K562 (cell line): Measurements from ENCODE around the gene NACC1. TPM values are rescaled to one million over a fixed set of nuclear protein-coding genes. Genes with fewer than 3 reads are reported as not detected.

Source experiments
- AFF4 ChIP-seq: sonication (generic); formaldehyde crosslinking; IDR thresholded peaks from 2 replicates; pipeline ENCODE4 v1.8.0; 2023; ENCODE audit warnings: mild to moderate bottlenecking, missing genetic modification reagents
- CBX1 ChIP-seq: sonication (generic); IDR thresholded peaks from 2 replicates; pipeline ENCODE4 v1.6.1; 2016; ENCODE audit warnings: antibody characterized with exemption, low read depth, mild to moderate bottlenecking
- CEBPG ChIP-seq, 3 experiments: fragments of 200-800 bp in 1 of 3; sonication (Bioruptor generic) in 1 of 3; sonication (generic) in 1 of 3; formaldehyde crosslinking in 1 of 3; IDR thresholded peaks in 2 of 3; conservative IDR thresholded peaks in 1 of 3; 2 replicates each; pipeline versions ENCODE4 v1.6.1 to v1.8.0; 2016 to 2022; ENCODE audit warnings: missing compliant biosample characterization in 2 of 3, missing genetic modification characterization in 2 of 3, mild to moderate bottlenecking in 1 of 3, missing genetic modification reagents in 1 of 3
- CREB1 ChIP-seq, 2 experiments: sonication (generic) in 1 of 2; formaldehyde crosslinking in 1 of 2; IDR thresholded peaks; 2 replicates each; pipeline versions ENCODE4 v1.6.1 to v1.8.0; 2012 to 2022; ENCODE audit warnings: inconsistent platforms in 1 of 2, mild to moderate bottlenecking in 1 of 2, missing genetic modification reagents in 1 of 2, moderate library complexity in 1 of 2
- E2F3 ChIP-seq: fragments of 250-450 bp; sonication (Bioruptor Pico); IDR thresholded peaks from 2 replicates; pipeline ENCODE4 v1.4.0; 2020; ENCODE audit warnings: mild to moderate bottlenecking
- ETS1 ChIP-seq: conservative IDR thresholded peaks from 2 replicates; pipeline ENCODE4 v1.6.1; 2011; ENCODE audit warnings: low read depth, mild to moderate bottlenecking, low read length; ENCODE audit not compliant: control insufficient read depth
- HDAC3 ChIP-seq: fragments of 450-650 bp; IDR thresholded peaks from 2 replicates; pipeline ENCODE4 v1.6.1; 2018; ENCODE audit warnings: borderline replicate concordance, mild to moderate bottlenecking, moderate library complexity; ENCODE audit not compliant: partially characterized antibody
- MCM5 ChIP-seq: fragments of 450-650 bp; IDR thresholded peaks from 2 replicates; pipeline ENCODE4 v1.6.1; 2016; ENCODE audit warnings: low read depth
- PHF20 ChIP-seq: fragments of 450-650 bp; IDR thresholded peaks from 2 replicates; pipeline ENCODE4 v1.6.1; 2018; ENCODE audit not compliant: partially characterized antibody
- ZNF232 ChIP-seq: sonication (generic); formaldehyde crosslinking; IDR thresholded peaks from 2 replicates; pipeline ENCODE4 v1.8.0; 2022; ENCODE audit warnings: mild to moderate bottlenecking, missing genetic modification reagents
- ZNF584 ChIP-seq: fragments of 200-800 bp; sonication (Bioruptor generic); IDR thresholded peaks from 2 replicates; pipeline ENCODE4 v1.6.1; 2016; ENCODE audit warnings: low read depth, mild to moderate bottlenecking, missing genetic modification characterization, missing compliant biosample characterization
- ZNF668 ChIP-seq: fragments of 250-450 bp; sonication (Bioruptor Pico); IDR thresholded peaks from 2 replicates; pipeline ENCODE4 v1.8.0; 2022; ENCODE audit warnings: mild to moderate bottlenecking, inconsistent platforms
- ZNF699 ChIP-seq: fragments of 250-450 bp; sonication (Bioruptor Pico); IDR thresholded peaks from 2 replicates; pipeline ENCODE4 v1.8.0; 2021; ENCODE audit warnings: mild to moderate bottlenecking, moderate library complexity; ENCODE audit not compliant: insufficient replicate concordance
- ZNF707 ChIP-seq: fragments of 250-450 bp; sonication (Bioruptor Pico); conservative IDR thresholded peaks from 2 replicates; pipeline ENCODE4 v1.8.0; 2022; ENCODE audit warnings: inconsistent platforms, mild to moderate bottlenecking, moderate library complexity
- ZNF76 ChIP-seq: fragments of 250-450 bp; sonication (Bioruptor Pico); IDR thresholded peaks from 2 replicates; pipeline ENCODE4 v1.4.0; 2020; ENCODE audit warnings: mild to moderate bottlenecking, moderate library complexity, borderline replicate concordance
- polyA plus RNA-seq, 8 experiments: library from polyadenylated mRNA; depleted of rRNA in 4 of 8; stranded (reverse) in 5 of 8; unstranded in 3 of 8; fragments of >200 nt; fragmentation: Nextera tagmentation in 2 of 8; fragmentation: Illumina TruSeq in 1 of 8; extraction: Ambion mirVana in 2 of 8; extraction: Trizol in 1 of 8; gene quantifications; 2 replicates each; pipeline versions ENCODE4 v1.2.1 to v1.2.3, GENCODE V29; 2011 to 2014; ENCODE audit warnings: inconsistent platforms in 1 of 8, missing spikeins in 1 of 8
- total RNA-seq, 7 experiments: library from RNA; depleted of rRNA in 6 of 7; stranded (reverse); fragments of >200 nt in 6 of 7; fragmentation: Illumina TruSeq in 2 of 7; extraction: Trizol in 2 of 7; gene quantifications; 2 replicates each; pipeline versions ENCODE4 v1.2.1 to v1.2.3, GENCODE V29; 2011 to 2021; ENCODE audit warnings: low replicate concordance in 1 of 7
- TF ChIP-seq, protein P1 (sequence below): fragments of 250-450 bp; sonication (Bioruptor Pico); IDR thresholded peaks from 2 replicates; pipeline ENCODE4 v1.4.0; 2020

Gene NACC1
- total and polyA plus RNA-seq, 9 of the 15 experiments (the other 6 are each of a cell fraction or from before 2014, with no cell fraction given), result 0.04 to 96.6 (median 25.8) TPM

- TF ChIP-seq ZNF668 (CRISPR knock-in tag) (no peak), ZNF584 (CRISPR knock-in tag) (no peak), E2F3 (peak; percentile 23; the same call in 1 of the 2 replicates), CBX1 (peak; percentile 43; the same call in 1 of the 2 replicates), CREB1 (IDR thresholded peaks at IDR 0.05) (no peak; the same call in 1 of the 2 replicates), CREB1 (CRISPR knock-in tag; IDR thresholded peaks at IDR 0.05) (no peak), ZNF699 (no peak), ZNF707 (CRISPR knock-in tag) (no peak), CEBPG (CRISPR knock-in tag; IDR thresholded peaks at IDR 0.05) (no peak), CEBPG (tag; conservative IDR thresholded peaks at IDR 0.05 in 1 of 2, IDR thresholded peaks at IDR 0.05 in 1 of 2) (no peak), ZNF232 (CRISPR knock-in tag) (no peak), ETS1 (peak; percentile 89; the same call in 1 of the 2 replicates), AFF4 (CRISPR knock-in tag) (peak; percentile 85), HDAC3 (peak; percentile 39), PHF20 (peak; percentile 38), MCM5 (no peak), ZNF76 (CRISPR knock-in tag) (no peak)
- TF ChIP-seq, protein P1, sequence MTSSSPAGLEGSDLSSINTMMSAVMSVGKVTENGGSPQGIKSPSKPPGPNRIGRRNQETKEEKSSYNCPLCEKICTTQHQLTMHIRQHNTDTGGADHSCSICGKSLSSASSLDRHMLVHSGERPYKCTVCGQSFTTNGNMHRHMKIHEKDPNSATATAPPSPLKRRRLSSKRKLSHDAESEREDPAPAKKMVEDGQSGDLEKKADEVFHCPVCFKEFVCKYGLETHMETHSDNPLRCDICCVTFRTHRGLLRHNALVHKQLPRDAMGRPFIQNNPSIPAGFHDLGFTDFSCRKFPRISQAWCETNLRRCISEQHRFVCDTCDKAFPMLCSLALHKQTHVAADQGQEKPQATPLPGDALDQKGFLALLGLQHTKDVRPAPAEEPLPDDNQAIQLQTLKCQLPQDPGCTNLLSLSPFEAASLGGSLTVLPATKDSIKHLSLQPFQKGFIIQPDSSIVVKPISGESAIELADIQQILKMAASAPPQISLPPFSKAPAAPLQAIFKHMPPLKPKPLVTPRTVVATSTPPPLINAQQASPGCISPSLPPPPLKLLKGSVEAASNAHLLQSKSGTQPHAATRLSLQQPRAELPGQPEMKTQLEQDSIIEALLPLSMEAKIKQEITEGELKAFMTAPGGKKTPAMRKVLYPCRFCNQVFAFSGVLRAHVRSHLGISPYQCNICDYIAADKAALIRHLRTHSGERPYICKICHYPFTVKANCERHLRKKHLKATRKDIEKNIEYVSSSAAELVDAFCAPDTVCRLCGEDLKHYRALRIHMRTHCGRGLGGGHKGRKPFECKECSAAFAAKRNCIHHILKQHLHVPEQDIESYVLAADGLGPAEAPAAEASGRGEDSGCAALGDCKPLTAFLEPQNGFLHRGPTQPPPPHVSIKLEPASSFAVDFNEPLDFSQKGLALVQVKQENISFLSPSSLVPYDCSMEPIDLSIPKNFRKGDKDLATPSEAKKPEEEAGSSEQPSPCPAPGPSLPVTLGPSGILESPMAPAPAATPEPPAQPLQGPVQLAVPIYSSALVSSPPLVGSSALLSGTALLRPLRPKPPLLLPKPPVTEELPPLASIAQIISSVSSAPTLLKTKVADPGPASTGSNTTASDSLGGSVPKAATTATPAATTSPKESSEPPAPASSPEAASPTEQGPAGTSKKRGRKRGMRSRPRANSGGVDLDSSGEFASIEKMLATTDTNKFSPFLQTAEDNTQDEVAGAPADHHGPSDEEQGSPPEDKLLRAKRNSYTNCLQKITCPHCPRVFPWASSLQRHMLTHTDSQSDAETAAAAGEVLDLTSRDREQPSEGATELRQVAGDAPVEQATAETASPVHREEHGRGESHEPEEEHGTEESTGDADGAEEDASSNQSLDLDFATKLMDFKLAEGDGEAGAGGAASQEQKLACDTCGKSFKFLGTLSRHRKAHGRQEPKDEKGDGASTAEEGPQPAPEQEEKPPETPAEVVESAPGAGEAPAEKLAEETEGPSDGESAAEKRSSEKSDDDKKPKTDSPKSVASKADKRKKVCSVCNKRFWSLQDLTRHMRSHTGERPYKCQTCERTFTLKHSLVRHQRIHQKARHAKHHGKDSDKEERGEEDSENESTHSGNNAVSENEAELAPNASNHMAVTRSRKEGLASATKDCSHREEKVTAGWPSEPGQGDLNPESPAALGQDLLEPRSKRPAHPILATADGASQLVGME (CRISPR knock-in tag), result no peak
These were observed 36.9 kb downstream of the NACC1 start (continued) for GRCh38 chr19:13154911-13155471.
